Measurements from ENCODE around the gene HHEX.
"Not testable (repeated sequence)": the region's sequence is repeated elsewhere in the genome, so short reads cannot be mapped to it uniquely, and the experiment has no call there.

Gene HHEX

GRCh38 chr10:92737484-92737883 lies 47.7 kb downstream of the HHEX start:
- DNase-seq, result no peak

GRCh38 chr10:92740762-92741161 lies 51.0 kb downstream of the HHEX start:
- DNase-seq, result no peak

- DNase-seq, result not testable (repeated sequence)
Observed at GRCh38 chr10:92741741-92742140, 52.0 kb downstream of the HHEX start.

GRCh38 chr10:92742331-92743228 lies 52.8 kb downstream of the HHEX start:
- peak; percentile 38 for DNase-seq
